GM18861 (cell line): ENCODE data around the gene IL36B.

ENCODE experiments used
- ATAC-seq: cut with Tn5 transposase; IDR thresholded peaks from one replicate; pipeline ENCODE4 v1.9.1; 2021; ENCODE audit not compliant: unreplicated experiment

IL36B gene

DNA sequence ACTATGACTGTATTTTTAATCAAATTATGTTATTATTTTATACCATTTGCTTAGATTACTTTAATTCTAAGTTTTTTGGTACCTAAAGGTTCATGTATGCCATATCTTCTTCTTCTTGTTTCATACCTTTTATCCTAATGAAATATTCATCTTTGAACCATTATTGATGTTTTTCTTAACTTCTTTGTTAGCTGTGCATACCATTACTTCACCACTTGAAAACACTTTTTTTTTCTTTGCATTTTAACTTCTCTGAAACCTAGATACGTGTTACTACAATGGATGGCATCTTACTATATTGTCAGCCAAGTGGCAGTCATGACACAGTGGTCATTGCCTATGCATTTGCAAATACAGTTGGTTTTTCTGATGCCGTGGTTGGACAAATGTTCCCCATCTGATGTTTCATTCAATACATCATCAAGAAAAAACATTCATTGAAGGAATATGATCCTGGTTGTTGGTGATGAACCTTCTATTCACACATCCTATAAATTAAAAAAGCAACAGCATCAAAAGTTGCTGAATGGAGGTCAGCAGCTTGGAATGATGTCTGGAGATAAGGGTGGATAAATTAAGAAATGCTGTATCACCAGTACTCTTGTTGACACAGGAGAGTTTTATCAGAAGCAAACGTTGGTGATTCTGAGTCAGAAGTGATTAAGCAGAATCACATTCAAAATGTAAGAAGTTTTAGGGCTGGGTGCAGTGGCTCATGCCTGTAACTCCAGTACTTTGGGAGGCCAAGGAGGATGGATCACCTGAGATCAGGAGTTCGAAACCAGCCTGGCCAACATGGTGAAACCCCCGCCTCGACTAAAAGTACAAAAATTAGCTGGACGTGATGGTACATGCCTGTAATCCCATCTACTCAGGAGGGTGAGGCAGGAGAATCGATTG is 40.0 kb downstream of the IL36B start:
- ATAC-seq: no peak

GRCh38 chr2:113011108-113011507 is 41.6 kb downstream of the IL36B start:
- no peak for ATAC-seq

DNA sequence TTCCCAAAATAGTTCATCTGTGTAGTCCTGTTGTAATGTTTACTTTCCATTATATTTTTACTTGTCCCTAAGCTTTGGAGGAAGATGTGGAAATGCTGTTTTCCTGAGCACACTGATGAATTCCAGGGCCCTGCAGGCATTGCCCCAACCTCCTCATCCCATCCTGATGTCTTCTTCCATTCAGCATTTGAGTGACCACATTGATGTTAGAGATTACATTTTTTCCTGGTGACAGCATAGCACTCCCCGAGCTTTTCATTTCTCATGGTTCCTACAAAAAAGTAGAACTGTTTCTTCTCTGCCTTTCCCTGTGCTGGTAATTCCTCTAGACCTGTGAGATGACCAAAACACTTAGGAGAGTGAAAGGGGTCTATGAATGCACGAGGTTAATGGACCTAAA is 42.6 kb downstream of the IL36B start:
- ATAC-seq: no peak

GRCh38 chr2:113009622-113010021 is 43.0 kb downstream of the IL36B start:
- ATAC-seq: no peak

DNA sequence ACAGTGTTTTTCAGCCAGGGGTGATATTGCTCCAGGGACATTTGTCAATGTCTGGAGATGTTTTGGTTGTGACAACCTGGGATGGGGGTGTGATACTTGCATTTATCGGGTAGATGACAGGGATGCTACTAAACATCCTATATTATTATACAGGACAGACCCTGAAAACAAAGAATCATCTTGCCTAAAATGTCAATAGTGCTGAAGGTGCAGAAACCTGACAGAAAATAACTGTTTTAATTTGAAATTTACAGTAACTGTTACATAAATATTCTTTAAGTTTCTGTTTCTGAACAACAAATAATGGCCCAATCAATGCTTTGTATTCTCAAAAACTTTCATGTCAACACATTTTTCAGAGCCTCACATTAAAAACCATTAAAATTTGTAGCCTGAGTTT is 45.4 kb downstream of the IL36B start:
- ATAC-seq: no peak

- no peak for ATAC-seq
Observed at GRCh38 chr2:113005030-113005509, 47.6 kb downstream of the IL36B start, which contains the start of gene IL36A. IL36A (plus strand) TSS chr2:113005459; CDS start chr2:113005872, 413 bp downstream.

GRCh38 chr2:113002677-113003076 is 50.0 kb downstream of the IL36B start:
- no peak for ATAC-seq

DNA sequence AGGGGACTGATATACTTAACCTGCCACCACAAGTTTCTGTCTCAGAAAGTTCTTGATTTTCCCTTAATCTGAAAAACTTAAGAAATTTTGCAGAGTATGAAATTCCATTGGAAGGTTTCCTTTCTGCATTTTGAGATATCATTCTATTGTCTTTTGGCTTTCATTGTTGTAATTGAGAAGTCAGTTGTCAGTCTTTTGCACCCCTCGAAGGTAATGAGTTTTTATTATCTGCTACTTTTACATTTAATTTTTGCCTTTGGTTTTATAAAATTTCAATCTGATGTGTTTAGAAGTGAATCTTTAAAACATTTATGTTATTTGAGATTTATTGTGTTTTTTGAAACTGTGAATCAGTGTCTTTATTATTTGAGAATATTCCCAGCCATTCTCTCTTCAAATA is 52.2 kb downstream of the IL36B start:
- no peak for ATAC-seq

GRCh38 chr2:112997151-112997550 is 55.5 kb downstream of the IL36B start:
- no peak for ATAC-seq

DNA sequence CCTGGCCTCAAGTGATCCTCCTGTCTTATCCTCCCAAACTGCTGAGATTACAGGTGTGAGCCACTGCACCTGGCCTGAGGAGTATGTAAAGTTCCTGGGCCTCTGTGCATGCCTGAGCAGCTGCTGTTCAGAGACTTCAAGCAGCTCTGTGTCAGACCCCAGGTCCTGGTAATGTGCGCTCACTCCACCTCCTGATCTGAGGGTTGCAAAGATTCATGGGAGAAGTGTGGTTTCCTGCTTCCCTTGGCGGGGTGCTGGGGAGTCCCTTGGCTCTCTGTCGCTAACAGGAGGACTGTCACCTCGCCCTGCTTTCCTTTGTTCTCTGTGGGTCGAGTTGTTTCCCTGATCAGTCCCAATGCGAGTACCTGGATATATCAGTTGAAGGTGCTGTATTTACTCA is 56.0 kb downstream of the IL36B start:
- ATAC-seq: no peak

GRCh38 chr2:112995346-112995920 is 57.2 kb downstream of the IL36B start:
- no peak for ATAC-seq

- ATAC-seq: no peak
Observed at GRCh38 chr2:112994648-112995047, 58.0 kb downstream of the IL36B start.

GRCh38 chr2:112993831-112994230 is 58.8 kb downstream of the IL36B start:
- no peak for ATAC-seq

- ATAC-seq: no peak
Observed at GRCh38 chr2:112989611-112990010, 63.1 kb downstream of the IL36B start.

DNA sequence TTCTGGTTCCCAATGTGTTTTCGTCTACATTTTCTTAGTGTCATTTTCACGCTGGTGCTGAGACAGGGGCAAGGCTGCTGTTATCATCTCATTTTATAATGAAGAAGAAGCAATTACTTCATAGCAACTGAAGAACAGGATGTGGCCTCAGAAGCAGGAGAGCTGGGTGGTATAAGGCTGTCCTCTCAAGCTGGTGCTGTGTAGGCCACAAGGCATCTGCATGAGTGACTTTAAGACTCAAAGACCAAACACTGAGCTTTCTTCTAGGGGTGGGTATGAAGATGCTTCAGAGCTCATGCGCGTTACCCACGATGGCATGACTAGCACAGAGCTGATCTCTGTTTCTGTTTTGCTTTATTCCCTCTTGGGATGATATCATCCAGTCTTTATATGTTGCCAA is 67.6 kb downstream of the IL36B start:
- no peak for ATAC-seq

GRCh38 chr2:112980537-112980936 is 72.1 kb downstream of the IL36B start:
- no peak for ATAC-seq

DNA sequence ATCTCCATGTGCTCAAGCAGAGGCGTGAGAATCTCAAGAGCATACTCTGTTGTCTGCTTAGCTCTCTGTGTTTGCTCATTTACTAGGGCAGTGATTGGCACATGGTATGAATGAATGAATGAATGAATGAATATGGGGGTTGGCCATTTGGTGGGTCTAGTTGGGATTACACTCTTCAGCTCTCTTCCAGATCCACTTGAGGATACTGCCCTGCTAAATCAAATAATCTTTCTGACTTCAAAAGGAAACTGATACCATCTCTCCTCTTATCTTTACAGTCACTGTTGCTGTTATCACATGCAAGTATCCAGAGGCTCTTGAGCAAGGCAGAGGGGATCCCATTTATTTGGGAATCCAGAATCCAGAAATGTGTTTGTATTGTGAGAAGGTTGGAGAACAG is 72.9 kb downstream of the IL36B start:
- ATAC-seq: no peak

GRCh38 chr2:112977559-112978056 is 75.1 kb downstream of the IL36B start, which contains the start of gene IL36G:
IL36G (plus strand) TSS chr2:112978006; CDS start chr2:112978639, 633 bp downstream.
- no peak for ATAC-seq
